ENCODE data around the gene ZNF488.

The ZNF488 gene

DNA sequence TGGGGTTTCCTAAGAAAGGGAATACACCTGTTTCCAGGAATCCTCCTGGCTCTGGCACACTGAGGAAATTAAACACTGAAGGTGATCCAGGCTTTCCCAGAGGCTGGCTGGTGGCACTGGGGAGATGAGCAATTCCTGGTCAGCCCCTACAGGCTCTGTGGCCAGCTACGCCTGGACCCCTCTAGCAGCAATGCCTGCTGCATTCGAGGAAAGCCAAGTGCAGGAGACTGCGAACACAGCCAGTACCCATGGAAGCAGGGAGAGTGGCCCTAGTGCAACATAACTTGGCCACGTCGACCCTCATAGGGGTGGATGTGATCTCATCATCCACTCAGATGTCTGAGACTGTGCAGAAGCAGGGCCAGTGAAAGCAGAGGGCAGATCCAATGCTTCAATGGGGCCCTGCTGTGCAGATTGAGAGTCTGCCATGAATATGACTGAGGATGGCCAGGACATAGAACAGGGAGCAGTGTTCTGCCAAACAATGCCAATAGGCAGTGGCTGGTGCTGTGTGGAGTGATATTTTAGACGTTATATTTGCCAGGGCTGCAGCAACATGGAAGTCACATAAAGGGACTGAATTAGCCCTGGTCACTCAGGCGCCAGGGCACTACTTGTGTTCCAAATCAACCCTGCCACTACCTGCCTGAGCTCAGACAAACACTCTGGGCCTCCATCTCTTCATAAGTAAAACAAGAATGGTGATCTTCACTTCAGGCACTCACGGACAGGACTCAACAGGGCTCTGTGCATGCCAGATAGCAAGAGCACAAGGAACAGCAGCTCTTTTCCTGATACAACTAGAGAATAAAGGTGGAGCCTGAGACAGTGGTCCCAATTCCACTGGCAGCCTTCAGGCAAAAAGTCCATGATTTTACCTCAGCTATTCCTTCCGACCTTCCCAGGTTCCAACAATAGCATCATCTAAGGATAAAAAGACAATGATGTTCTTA, 2.4 kb downstream of the ZNF488 start:
- DNase-seq: no peak

DNA sequence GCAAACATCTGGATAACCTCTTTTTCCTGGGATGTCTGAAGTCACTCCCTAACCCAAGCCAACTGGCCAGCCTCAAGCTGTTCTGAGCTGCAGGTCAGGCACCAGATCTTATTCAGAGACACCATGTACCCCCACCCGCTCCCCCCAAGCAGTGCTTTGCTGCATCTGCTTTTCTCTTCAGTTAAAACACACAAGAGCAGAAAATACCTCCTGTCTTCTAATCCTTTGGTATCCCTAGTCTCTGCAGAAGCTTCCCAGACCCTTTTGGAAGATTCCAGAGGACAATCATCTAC, 3.0 kb downstream of the ZNF488 start:
- DNase-seq: no peak

DNA sequence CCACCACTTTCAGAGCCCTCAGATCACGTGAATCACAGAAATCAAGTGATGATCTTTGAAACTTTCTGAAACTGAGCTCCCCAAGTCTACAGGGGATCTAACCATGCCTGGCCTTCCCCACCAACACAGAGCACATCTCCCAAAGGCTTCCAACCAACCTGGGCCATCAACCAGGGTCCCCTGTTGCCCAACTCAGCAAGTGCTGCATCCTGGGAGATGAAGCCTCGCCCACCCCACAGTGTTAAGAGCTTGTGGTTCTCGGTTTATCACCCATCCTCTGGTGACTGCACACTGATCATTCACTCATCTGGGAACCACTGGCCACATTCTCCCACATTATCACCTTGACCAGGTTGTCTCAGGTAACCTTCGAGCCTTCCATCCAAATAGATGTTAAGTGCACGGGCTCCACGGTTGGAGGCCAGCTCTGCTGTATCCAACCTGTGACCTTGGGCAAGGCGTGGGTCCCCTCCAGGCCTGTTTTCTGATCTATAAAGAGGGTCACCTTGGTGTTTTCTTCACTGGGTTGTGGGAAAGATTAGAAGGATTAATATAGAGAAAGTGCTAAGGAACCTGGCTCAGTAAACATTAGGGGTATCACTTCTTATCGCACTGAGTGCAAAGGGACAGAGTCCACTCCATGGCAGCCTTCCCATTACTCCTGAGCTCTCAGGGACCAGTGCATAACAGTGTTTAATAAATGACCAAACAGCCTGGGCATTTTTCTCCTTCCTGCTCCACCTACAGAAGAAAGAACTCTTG, 3.6 kb downstream of the ZNF488 start:
- no peak for DNase-seq

DNA sequence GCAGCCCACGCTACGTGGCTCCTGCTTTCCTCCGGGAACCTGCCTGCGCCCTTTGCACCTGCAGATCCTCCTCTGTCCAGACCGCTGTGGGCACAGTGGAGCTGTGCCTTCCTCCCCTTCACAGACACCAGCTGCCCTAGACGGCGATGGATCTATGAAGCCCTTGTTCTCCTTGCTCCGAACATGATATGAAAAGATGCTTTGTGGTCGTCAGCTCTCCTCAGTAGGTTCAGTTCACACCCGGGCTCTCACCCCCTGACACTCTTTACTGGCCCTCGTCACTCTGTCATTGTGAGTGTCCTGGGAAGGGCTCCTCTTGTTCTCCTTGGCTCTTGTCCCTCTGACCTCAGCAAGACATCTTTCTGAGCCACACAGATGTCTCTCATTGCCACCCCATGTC, 4.2 kb downstream of the ZNF488 start:
- DNase-seq: no peak

DNA sequence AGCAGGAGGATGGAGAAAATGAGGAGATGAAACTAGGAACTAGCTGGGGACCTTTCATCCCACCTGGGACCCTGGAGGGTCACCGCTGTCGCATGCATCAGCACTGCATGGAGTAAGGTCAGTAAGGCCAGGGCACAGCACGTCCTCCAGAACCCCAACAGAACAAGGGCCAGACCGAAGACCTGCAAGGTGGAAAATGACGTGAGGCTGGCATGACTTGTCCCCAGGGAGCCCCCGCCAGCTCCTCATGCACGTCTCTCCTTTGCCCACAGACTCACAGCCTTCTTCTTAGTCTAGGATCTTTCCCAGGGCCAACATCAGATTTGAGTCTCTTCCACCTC, 4.7 kb downstream of the ZNF488 start:
- no peak for DNase-seq

DNA sequence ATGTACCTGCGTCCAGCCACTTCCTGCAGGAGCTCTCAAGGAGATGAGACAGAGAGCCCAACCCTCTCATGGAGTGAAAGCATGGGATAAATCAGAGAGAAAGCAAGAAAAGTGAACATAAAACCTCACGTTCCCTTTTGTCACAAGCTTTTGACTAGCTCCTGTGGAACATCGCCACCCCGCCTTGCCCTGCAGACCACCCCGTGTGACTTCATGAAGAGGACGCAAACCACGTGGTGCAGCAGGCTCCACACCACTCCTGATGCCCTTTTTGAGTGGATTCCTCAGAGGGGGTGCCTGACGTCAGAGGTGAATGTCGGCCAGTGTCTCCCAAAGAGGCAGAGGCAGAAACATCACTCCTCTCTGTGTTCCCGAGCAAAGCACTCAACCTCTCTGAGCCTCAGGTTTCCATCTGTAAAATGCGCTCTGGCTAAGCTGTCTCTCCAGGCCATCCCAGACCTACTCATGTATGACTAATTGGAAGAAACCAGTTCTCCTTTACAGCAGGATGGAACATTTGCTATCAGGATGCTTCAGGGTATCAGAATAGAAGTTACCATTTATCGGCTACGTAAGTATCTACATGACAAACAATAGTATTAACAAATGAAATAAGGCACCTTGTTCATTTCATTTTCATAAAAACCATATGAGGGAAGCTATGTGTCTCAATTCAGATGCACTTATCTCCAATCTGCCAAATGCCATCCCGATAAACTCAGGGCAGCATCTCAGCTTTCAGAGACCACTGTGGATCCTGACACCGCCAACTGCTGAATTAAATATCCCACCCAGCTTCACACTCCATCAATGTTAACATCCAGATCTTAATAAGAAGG, 5.3 kb downstream of the ZNF488 start:
- DNase-seq: no peak

DNA sequence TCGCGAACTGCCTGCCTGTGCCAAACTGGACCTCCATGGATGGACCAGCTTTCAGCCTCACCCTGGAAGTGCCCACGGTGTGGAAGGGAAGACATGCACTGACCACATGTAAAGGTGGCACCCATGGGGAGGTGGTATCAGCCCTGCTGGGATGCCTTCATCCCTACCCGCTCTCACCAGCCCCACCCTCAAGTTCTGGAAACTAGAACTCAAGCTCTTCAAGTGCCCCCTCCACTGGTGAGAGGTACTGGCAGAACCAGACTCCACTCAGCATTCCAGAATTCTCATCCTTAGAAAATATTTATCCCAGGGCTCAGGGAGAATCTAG, 5.9 kb downstream of the ZNF488 start:
- DNase-seq: no peak

DNA sequence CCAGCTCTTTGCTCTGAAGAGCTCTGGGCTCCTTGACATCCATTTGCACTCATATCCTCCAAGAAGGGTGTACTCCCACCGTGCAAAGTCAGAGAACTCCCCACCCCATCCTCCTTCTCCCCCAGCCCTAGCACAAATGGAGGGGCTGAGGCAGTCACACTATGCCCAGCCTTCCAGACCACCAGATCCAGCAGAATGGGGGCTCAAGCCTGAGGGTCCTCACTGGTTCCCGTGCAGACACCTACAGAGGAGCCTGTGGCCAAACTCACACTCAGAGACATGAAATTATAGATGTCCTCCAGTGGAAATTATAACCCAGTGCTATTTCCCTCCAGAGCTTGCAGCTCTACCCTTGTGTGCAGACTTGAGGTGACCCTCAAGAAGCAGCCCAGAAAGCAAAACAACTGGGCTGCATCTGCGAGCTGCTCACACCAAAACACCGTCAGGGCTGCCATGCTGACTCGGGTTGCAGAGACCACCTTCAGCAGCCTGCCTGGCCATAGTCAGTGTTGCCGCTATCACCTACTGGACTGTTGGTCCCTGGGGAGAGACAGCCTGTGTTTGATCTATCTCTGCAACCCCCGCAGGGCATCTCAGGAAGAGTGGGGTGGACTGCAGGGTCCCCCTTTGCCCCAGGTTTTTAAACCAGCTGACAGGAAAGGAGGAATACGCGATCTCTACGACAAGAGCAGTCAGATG, 7.4 kb downstream of the ZNF488 start:
- DNase-seq: no peak

DNA sequence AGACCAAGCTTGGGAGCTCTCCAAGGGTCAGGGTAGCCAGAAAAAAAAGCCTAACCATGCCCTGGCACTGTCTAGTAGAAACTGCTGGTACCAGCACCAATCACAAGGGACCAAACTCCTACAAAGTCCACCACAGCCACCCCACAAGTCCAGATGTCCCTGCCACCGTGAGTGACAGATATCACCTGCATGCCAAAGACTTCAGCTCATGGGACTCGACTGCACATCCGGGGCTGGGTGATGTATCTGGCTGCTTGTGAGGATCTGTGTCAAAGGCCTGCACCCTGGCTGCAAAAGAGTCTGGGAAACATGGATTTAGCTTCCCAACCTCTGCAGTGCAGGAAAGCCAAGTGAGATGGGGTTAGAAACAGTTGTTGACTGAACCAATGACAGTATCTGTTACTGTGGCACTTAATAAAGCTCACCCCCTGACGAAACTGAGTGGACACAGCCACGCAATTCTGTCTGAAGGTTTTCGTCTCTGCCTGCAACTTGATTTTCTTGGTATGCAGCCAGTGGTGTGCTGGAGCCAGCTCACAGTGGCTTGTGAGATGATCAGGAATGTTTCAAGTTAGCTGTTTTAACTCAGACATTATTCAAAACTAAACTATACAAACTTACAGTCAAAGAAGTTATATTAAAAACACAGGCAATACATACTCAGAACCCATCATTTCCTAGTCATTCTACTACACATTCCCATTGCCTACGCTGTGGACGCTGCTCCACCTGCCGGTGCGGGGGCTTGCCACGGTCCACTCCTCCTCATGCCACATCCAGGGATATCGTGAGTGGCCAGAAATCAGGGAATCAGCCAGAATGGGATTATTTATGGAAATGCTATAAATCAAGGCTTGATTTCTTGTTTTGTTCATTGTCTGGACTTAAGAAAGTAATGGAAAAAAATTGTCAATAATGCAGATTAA, 9.2 kb downstream of the ZNF488 start:
- DNase-seq: no peak

DNA sequence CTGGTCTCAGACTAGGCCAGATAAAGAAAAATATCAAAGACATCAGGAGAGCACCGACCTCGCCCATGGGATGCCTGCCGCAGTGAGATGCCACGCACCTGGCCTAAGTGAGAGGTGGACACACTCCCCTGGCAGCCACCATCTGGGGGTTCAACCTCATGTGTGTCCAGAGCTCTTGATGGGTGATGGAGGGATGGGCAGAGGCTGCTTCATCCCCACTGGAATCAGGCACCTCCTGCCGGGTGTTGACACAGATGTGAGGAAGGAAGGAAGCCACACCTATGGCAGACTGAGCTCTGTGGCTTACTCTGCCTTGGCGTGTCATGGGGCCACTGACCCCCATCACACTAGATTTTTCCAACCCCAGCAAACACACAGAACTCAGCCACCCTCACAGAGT, 11.4 kb downstream of the ZNF488 start:
- no peak for DNase-seq

DNA sequence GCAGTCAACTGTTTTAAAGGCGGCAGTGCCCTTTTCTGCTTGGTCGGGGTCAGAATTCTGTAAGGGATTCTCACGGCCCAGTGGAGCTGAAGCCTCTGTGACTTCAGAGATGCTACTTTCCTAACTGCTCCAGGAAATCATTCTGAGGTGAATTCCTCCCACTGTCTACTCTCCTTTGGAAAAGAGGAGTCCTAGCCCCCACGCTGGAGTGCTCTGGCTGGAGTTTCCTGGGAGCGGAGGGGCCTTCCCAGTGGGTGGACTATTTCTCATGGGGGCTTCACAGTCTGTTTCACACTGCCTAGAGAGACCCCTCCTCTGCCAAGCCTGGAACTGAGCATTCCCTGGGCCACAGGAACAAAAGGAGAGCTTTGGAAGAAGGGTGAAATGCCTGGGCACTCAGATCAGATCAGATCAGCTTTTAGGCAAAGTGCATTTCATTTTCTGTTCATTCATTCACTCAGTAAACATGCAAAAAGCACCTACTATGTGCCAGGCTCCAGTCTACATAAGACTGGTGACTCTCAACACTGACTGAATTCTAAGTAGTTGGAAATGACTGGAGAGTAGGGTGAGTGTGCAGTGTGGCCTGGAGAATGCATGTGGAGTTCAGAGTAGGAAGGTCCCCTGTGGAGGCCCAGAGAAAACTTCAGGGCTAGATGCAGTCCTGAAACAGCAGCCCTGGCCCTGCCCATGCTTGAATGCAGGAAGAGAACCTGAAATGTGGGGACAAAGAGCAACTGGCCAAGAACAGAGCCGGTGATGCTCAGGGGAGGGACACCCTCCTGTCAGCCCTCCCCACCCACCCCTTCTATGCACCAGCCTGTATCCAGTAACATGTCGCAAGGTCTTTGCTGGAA, 12.2 kb downstream of the ZNF488 start:
- no peak for DNase-seq

DNA sequence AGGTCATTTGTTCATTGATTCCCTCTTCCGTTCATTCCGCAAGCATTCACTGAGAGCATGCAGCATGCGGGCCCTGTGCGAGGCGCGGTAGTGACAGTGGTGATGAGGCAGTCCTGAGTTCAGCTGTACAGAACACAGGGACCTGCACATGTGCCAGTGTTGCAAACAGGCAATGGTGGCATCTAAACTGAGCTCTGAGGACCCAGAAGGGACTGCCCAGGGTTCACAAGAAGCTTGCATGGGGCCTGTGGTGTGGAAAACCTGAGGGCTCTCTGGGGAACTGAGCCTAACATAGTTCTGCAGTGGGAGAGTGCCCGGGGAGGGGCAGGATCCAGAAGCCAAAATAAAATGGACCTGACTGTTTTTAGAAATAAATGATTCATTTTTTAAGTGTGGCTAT, 13.2 kb downstream of the ZNF488 start:
- no peak for DNase-seq

DNA sequence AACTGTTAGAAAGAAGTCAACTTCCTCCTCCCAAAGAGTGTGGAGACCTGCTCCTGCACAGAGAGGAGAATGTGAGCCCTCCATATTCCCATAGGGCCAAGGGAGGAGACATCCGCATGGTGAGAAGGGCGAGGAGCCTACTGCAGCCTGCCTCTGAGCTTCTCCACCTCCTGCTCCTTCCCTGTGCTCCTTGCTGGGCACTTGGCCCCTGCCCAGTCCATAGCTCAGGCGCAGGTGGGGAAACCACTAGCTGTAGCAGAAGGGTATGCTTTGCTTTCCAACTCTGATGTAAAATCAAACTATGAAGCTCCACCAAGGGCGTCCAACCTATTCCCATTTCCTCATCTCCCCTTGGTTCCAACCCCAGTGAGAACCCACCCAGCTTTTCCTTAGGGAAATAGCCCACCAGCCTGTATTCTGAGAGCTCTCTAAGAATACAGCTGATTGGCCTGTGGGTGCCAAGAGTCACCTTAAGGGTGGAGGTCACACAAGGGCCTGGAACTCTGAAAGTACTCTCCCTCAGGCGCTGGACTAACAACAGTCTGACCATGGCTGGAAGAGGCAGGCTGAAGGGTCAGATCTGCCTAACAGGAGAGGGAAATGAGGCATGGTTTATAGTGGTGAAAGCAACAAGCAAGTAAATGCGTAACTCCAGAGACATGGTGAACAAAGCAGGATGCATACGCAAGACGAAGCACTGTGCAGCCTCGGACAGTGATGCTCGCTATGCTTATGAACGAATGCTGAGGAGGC, 13.9 kb downstream of the ZNF488 start:
- no peak for DNase-seq

DNA sequence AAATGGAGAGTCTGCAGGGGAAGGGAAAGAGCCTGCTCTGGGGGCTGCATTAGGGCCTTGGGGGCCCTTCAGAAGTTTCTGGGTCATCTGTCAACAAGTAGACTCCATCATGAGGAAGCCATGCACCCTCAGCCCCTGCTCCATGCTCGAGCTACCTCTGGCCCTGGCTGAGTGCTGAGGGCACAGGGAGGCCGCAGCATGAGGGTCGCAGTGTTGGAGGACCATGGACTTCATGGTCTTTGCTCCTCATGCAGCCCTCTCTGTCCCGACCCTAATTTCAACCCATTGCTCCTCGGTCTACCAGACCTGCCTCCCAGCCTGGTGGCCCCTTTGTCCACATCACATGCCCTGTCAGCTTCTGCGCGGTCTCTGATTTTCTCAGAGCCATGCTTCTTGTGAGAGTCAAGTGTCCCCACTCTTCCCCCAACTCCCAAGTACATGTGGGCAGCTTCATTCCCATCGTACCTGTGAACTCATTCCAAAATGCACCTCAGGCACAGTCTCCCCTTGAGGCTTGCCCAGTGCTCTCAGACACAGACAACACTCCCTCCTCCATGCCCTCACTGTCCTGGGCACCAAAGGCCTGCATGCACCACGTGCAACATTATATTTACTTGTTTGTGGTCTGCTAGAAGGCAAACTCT, 14.7 kb downstream of the ZNF488 start:
- DNase-seq: no peak

DNA sequence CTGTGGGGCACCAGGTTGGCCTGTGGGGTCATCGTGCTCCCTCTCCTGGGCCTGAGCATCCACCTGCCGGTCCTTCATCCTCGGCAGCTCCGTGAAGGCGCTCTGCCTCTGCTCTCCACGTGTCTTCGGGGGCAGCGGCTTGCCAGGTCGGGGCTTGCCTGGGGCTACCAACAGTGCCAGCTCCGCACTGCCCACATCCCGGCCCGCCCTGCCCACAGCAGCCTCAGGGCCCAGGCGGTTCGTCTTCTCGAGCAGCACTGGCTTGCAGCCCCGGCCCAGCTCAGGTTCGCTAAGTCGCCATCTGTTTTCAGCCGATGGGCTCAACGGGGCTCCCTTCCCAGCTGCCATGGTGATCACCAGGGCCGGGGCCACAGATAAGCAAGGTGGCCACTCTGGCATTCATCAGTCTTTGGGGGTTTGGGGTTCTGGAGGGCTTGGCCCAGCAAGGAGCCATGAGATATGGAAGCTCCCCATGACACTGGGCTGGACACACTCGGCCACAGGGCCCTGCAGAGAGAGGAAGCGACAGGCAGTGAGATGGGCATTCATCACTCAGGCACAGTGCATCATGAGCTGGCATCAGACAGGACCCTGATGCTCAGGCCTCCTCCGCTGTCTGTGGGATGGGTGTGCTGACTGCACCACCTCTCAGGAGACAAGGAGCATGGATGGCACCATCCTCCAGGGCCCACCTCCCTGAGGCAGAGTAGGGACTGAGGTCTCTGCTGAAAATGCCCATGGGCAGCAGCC, 15.5 kb downstream of the ZNF488 start:
- DNase-seq: no peak

DNA sequence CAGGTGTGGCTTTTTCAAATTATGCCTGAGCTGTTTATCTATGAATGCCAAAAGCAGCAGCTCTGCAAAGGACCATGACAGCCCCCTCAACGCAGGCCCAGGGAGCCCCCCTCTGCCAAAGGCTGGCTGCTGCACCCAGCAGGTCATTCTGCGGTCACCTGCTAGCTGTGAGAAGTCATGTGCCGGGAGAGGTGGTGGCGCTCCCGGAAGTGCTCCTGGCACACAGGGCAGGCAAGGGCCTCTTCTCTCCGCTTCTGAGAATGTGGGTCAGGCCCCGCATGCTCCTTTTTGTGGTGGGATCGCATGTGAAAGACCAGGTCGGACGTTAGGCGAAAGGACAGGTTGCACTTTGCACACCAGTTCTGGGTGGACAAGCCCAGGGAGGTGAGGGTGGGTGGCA, 16.4 kb downstream of the ZNF488 start:
- no peak for DNase-seq

DNA sequence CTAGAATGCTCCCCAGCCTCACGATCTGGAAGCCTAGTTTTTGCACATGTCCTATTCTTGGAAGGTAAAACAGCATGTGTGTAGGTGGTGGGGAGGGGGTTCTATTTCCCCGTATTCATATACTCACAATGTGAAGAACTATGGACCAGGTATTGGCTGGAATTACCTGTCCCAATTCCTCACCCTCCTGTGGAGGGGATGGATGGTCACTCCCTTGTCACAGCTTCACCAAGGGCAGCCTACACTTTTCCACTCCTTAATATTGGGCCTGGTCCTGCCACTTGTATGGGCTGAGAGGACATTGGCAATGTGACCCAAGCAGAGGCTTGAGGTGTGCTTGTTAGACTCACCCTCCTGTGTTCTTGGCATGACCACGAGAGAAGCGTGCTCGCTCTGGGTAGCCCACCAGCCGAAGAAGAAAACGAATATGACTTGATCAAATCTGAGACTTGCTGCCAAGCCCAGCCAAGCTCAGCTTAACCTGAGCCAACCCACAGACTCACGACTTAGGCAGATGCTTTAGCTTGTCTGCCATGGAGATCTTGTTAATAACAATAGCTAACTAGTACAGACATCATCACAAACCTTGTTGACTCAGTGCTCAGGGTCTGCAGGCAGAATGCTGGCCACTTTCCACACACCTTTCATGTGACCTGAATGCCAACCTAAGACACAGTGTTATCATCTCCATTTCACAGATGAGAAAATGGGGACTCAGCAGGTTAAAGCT, 17.2 kb downstream of the ZNF488 start:
- no peak for DNase-seq

DNA sequence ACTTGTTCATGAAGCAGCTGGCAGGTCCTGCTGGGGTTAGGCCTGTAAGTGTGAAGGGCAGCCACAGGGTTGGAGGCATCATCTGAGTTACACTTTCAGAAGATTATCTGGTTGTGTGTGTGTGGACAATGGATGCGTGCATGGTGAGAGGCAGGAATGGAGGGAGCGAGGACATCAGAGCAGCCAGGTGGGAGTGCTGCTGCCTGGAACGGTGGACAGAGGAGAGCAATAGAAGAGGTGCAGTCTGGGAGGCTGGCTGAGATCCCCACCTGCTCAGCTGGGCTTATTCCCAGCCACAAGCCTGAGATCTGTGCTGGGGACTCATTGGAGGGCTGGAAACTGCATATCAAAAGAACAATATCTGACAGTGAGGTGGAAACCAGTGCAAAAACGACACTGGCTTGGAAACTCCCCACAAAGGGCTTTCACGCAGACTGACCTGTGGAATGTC, 17.9 kb downstream of the ZNF488 start:
- no peak for DNase-seq

All from activated CD4-positive, alpha-beta T cell treated with anti-CD3 and anti-CD28 coated beads for 48 hours (primary cell).